IPS-15b (cell line): Measurements from ENCODE around the gene HAL.

Experiments used
- H3K27me3 ChIP-seq: one replicate; pipeline ENCODE4 v1.6.1; 2013; ENCODE audit warnings: low read length; ENCODE audit not compliant: control insufficient read depth, insufficient read depth
- H3K36me3 ChIP-seq: one replicate; pipeline ENCODE4 v1.6.1; 2013; ENCODE audit warnings: low read length; ENCODE audit not compliant: control insufficient read depth, insufficient read depth
- H3K4me1 ChIP-seq: one replicate; pipeline ENCODE4 v1.6.1; 2013; ENCODE audit warnings: mild to moderate bottlenecking, low read length; ENCODE audit not compliant: control insufficient read depth, insufficient read depth
- H3K4me3 ChIP-seq: one replicate; pipeline ENCODE4 v1.5.1; 2013; ENCODE audit warnings: low read depth, low read length
- H3K9ac ChIP-seq: one replicate; pipeline ENCODE4 v1.6.1; 2013; ENCODE audit warnings: low read depth, mild to moderate bottlenecking, low read length
- H3K9me3 ChIP-seq: one replicate; pipeline ENCODE4 v1.6.1; 2013; ENCODE audit warnings: mild to moderate bottlenecking, low read length; ENCODE audit not compliant: control insufficient read depth, insufficient read depth

Gene HAL

DNA sequence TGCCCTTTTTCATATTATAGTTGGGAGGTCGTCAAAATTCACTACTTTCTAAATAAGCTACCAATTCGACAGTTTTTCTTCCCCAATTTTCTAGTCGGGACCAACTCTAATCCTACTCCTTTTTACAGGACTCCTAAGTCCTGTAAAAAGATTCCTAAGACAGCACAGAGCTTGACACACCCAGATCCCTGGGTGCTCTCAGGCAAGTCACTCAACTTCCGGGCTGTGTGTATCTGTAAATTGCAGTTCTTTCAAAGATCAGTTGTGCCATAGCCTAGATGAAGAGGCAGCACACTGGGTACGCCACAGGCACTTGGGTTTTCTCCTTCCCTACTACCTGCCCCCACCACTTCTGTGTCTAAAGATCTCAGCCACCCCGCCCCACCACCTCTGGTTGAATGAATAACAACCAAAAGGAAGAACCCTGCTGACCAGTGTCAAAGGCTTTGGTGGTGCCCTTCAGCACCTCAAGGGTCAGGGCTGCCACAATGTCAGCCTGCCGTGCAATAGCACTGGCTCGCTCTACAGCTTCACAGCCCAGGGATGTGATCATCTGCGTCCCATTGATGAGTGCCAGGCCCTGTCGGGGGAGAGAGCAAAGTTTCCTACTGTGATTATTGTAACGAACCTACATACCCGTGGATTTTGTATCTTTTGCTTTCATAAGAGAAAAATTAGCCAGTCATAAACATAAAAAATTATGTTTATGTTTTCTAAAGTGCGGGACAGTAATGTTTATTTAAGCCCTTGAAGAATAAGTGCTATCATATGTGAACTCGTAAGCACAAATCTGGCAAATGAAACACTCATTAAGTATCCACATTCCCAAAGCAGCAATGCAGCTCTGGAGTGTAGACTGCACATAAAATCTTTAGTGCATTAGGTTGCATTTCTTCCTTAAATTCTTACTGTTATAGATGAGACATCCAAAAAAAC, 9.2 kb downstream of the HAL start:
- H3K4me1 ChIP-seq: peaks cover 3% of the 10 kb centered on the region
- H3K36me3 ChIP-seq: no peaks in the 10 kb centered on the region
- H3K27me3 ChIP-seq: no peaks in the 10 kb centered on the region

GRCh38 chr12:95984682-95985081, 11.5 kb downstream of the HAL start:
- Histone ChIP-seq H3K27me3 (no peaks in the 10 kb centered on the region), H3K4me3 (no peak overlapping the region), H3K9ac (no peak overlapping the region), H3K36me3 (no peaks in the 10 kb centered on the region), H3K4me1 (no peaks in the 10 kb centered on the region), H3K9me3 (no peaks in the 10 kb centered on the region)

More for the DNA sequence above, 9.2 kb downstream of the HAL start:
- H3K4me3 ChIP-seq: no peak overlapping the region
- no peaks in the 10 kb centered on the region for H3K9me3 ChIP-seq
- H3K9ac ChIP-seq: no peak overlapping the region

DNA sequence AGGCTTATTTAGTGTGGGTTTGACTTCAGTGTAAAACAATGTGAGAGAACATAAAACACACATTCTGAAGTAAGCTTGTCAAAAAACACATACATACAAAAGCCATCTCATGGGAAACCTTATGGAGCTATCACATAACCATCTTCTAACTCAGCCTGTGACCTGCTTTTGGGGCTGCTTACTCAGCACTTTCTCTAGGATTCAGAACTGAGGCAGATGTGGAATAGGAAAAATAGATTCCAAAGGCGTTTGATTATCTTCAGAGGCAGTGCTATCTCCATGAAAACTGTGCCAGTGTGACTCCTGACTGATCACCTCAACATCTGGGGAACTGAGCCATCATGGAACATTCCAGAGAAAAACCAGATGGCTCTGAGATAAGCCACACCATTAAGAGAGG, 13.5 kb downstream of the HAL start:
- no peaks in the 10 kb centered on the region for H3K36me3 ChIP-seq
- H3K4me3 ChIP-seq: no peak overlapping the region
- no peaks in the 10 kb centered on the region for H3K9me3 ChIP-seq
- H3K4me1 ChIP-seq: no peaks in the 10 kb centered on the region
- H3K9ac ChIP-seq: no peak overlapping the region
- H3K27me3 ChIP-seq: no peaks in the 10 kb centered on the region

GRCh38 chr12:95980437-95980836, 15.7 kb downstream of the HAL start:
- no peaks in the 10 kb centered on the region for H3K27me3 ChIP-seq
- H3K36me3 ChIP-seq: no peaks in the 10 kb centered on the region
- no peaks in the 10 kb centered on the region for H3K9me3 ChIP-seq
- H3K9ac ChIP-seq: no peak overlapping the region
- H3K4me1 ChIP-seq: no peaks in the 10 kb centered on the region
- no peak overlapping the region for H3K4me3 ChIP-seq

GRCh38 chr12:95978774-95979173, 17.4 kb downstream of the HAL start:
- no peaks in the 10 kb centered on the region for H3K4me1 ChIP-seq

DNA sequence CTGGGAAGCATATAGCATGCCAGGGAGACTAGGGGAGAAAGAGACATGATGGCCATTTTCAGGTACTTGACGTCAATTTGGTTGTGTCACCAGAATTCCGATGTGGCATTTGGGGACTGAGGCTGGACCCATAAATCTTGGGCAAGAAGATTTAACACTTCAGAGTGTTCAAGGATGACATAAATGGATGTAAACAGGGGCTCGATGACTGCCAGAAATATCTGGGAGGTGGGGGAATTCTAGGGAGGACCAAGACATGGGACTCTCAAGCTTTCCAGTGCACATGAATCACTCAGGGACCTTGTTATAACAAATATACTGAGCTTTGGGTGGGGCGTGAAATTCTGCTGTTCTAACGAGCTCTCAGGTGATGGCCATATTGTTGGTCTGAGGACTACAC, 17.8 kb downstream of the HAL start:
- Histone ChIP-seq H3K4me3 (no peak overlapping the region), H3K9me3 (no peaks in the 10 kb centered on the region), H3K9ac (no peak overlapping the region), H3K36me3 (no peaks in the 10 kb centered on the region), H3K27me3 (no peaks in the 10 kb centered on the region), H3K4me1 (no peaks in the 10 kb centered on the region)

More at GRCh38 chr12:95978774-95979173, 17.4 kb downstream of the HAL start:
- H3K9me3 ChIP-seq: no peaks in the 10 kb centered on the region
- H3K9ac ChIP-seq: no peak overlapping the region
- no peak overlapping the region for H3K4me3 ChIP-seq
- H3K36me3 ChIP-seq: no peaks in the 10 kb centered on the region
- no peaks in the 10 kb centered on the region for H3K27me3 ChIP-seq

- Histone ChIP-seq H3K36me3 (no peaks in the 10 kb centered on the region), H3K9me3 (no peaks in the 10 kb centered on the region), H3K9ac (no peak overlapping the region), H3K4me3 (no peak overlapping the region), H3K27me3 (no peaks in the 10 kb centered on the region), H3K4me1 (no peaks in the 10 kb centered on the region)
These were observed 18.3 kb downstream of the HAL start for GRCh38 chr12:95977764-95978305.

- H3K4me3 ChIP-seq: no peak overlapping the region
- no peaks in the 10 kb centered on the region for H3K9me3 ChIP-seq
- no peak overlapping the region for H3K9ac ChIP-seq
- no peaks in the 10 kb centered on the region for H3K27me3 ChIP-seq
- no peaks in the 10 kb centered on the region for H3K36me3 ChIP-seq
- no peaks in the 10 kb centered on the region for H3K4me1 ChIP-seq
These were observed 19.7 kb downstream of the HAL start for GRCh38 chr12:95976416-95976832.

- no peaks in the 10 kb centered on the region for H3K36me3 ChIP-seq
- H3K4me1 ChIP-seq: peaks cover 3% of the 10 kb centered on the region
- no peak overlapping the region for H3K4me3 ChIP-seq
- H3K27me3 ChIP-seq: no peaks in the 10 kb centered on the region
- H3K9me3 ChIP-seq: no peaks in the 10 kb centered on the region
- no peak overlapping the region for H3K9ac ChIP-seq
These were observed 20.7 kb downstream of the HAL start for GRCh38 chr12:95975491-95975890.

- Histone ChIP-seq H3K4me1 (peaks cover 3% of the 10 kb centered on the region), H3K9ac (no peak overlapping the region), H3K9me3 (no peaks in the 10 kb centered on the region), H3K4me3 (no peak overlapping the region), H3K36me3 (no peaks in the 10 kb centered on the region), H3K27me3 (no peaks in the 10 kb centered on the region)
These were observed 21.8 kb downstream of the HAL start for GRCh38 chr12:95974358-95974757.

- no peaks in the 10 kb centered on the region for H3K27me3 ChIP-seq
- no peaks in the 10 kb centered on the region for H3K9me3 ChIP-seq
- no peak overlapping the region for H3K9ac ChIP-seq
- H3K4me3 ChIP-seq: no peak overlapping the region
- no peaks in the 10 kb centered on the region for H3K36me3 ChIP-seq
- H3K4me1 ChIP-seq: peaks cover 3% of the 10 kb centered on the region
These were observed 23.2 kb downstream of the HAL start for GRCh38 chr12:95972832-95973456.

DNA sequence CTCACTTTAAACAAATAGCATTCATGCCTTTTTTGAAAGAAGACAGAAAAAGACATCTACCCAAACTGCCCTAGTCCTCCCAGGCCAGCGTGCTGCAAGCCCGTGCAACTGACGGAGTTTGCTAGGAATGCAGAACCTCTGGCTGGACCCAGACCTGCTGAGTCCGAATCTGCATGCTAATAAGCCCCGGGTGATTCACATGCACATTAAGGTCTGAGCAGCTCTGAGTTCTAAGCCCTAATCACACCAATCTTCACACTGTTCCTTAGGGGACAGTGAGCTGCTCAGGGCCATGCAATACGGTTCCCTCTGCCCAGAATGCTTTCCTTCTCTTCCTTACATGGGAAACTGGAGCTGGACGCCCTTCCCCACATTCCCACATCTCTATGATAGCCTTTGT, 25.2 kb downstream of the HAL start:
- no peak overlapping the region for H3K4me3 ChIP-seq

More for the DNA sequence above, 25.2 kb downstream of the HAL start:
- Histone ChIP-seq H3K4me1 (peaks cover 3% of the 10 kb centered on the region), H3K27me3 (no peaks in the 10 kb centered on the region), H3K9ac (no peak overlapping the region), H3K9me3 (no peaks in the 10 kb centered on the region), H3K36me3 (no peaks in the 10 kb centered on the region)
